NCI-H2107 (cell line): Measurements from ENCODE around the gene HNRNPAB.
"Not testable (repeated sequence)": the region's sequence is repeated elsewhere in the genome, so short reads cannot be mapped to it uniquely, and the experiment has no call there.

Source experiments
- DNase-seq: peaks from one replicate; lab custom pipeline; 2025; lab: John Stamatoyannopoulos, UW

The HNRNPAB gene

DNA sequence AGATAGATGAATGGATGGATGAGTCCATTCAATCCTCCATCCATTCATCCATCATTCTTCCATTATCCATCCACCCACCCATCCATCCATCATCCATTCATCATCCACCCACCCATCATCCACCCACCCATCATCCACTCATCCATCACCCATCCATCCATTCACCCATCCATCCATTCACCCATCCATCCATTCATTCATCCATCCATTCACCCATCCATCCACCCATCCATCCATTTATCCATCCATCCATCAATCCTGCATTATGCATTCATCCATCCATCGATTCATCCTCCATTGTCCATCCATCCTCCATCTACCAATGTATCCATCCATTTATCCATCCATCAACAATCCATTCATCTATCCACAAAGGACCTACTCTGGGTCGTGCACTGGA, 41.1 kb downstream of the HNRNPAB start:
- no peak for DNase-seq

DNA sequence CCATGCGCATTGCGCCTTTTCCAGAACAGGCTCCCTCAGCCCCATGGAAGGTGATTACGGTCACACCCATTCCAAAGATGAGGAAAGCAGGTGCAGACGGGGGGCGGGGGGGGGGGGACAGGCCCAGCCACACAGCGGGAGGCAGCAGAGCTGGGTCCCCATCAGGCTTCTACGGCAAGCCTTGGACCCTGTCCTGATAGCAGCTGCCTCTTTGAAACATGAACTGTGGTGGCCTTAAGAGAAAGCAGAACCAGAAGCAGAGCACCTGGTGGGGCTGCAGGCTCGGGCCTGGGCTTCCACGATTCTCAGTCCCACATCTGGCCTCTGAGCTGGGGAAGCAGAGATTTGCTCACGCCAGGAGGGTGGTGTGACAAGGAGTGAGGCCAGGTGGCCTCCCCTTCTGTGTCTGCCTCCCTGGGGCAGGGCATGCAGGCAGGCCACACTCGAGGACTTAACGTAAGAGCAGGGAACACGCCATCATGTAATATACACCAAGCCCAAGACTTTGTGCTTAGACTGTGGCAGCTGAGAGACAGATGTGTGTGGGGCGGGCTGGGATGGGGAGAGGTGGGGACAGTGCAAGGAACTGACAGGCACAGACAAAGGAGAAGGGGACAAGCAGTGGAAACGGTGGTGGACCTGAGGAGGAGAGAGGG, 42.4 kb downstream of the HNRNPAB start:
- no peak for DNase-seq

DNA sequence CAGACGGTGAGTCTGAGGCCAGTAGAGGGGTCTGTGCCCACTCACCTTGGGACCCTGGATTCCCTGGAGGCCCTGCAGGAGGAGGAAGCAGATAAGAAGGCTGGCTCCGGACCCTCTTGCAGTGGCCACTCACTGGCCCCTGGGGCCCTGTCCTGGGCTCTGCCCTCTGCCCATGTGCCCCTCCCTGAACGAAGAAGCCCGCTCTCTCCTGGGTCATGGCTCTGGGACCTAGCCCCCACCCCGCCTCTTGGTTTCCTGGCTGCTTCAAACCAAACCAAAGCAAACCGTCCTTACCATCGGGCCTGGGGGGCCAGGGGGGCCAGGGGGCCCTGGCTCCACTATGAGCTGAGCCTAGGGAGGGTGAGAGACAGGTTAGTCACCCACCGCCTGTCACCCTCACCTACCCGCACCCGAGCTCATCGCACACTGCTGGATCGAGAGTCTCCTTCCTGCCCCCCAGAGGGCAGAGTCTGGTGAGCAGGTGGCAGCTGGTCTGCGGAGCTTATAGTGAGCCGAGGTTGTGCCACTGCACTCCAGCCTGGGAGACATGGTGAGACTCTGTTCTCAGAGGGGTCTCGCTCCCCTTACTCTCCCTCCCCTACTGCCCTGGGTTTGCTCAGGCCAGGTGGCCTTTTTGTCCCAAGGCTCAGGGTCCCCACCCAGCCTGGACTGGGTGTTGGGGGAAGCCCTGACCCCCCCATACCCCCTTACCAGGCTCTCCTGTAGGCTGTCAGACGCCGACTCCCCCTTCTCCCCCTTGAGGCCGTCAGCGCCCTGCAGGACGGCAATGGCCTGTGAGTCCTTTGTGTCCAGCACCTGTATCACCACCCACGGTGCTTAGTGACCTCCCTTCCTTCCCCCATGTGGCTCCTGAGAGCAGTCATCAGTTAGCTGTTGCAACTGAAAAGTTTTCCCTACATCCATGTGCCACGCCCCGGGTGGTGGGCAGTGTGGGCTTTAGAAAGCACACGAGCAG, 43.4 kb downstream of the HNRNPAB start:
- no peak for DNase-seq

DNA sequence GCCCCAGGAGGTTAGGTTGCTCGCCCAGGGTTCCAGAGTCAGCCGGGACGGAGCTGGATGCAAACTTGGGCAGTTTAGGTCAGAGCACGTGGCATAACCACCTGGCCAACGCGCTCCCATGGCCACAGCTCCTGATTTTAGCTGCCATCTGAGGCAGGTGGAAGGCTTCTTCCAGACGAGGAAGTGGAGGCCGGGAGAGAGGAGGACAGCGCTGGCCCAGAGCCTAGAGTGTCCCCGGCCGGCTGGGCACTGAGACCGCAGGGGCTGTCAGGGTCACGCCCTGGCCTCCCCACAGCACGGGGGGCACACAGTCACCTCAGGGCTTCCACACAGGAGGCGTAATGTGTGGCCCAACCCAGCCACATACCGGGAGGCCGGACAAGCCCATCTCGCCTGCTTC, 44.4 kb downstream of the HNRNPAB start:
- no peak for DNase-seq

DNA sequence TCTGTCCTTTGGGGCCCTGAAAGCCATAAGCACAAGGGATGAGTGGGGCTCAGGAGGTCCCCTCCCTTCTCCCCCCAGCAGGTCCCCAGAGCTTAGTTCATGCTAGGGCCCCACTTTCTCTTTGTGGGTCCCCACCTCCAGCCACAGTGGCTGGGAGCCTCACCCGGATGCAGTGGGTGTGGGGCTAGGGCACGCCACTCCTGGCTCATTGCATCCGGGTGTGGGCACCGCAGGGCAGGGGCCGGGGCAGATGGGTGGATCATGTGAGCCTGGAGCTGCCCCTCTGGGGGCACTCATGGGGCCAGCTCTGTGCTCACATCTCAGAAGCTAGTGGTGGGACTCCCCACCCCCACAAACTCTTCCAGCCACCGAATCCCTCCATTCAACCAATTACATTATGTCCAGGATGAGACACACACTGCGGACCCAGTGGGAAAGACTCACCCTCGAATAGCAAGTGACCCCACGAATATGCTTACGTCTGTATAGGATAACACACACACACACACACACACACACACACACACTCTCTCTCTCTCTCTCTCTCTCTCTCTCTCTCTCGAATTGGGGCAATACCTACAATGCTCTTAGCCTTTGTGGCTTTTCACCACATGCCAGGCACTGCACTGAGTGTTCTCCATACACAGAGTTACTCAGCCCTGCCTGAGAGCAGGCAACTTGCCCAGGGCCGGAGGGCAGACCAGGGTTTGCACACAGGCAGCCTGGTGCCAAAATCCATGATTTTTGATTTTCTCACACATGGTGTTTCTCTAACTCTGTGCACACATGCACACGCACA, 45.1 kb downstream of the HNRNPAB start:
- DNase-seq: no peak

DNA sequence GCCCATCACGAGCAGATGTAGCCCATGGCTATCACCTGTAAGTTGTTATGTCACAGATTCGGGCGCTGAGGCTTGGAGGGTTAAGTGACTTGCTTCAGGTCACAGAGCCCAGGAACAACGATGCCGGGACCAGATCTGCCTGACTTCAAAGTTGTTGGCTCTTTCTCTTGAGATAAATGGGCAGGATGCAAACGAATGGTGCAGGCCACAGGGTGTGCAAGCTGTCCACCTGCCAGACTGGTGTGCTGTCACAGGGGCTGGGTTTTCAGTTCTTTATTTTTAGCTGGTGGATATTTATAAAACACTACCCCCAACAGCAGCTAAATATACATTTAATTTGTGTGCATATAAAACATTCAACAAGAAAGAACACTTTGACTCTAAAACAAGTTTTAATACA, 45.9 kb downstream of the HNRNPAB start:
- no peak for DNase-seq

DNA sequence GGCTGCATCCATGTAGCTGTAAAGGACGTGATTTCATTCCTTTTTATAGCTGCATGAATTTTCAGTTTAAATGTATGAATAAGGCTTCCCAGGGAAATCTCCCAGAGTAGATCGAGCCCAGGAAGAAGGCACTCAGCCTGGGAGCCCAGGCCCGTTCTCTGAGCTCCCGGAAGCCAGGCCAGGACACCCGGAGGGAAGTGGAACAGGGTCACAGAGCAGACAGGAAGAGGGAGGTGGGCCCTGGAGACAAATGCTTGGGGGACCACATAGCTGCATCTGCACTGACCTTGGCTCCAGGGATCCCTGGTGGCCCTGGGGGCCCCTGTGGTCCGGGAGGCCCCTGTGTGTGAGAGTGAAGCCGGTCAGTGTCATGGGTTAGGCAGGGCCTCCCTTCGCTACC, 47.9 kb downstream of the HNRNPAB start:
- DNase-seq: no peak

DNA sequence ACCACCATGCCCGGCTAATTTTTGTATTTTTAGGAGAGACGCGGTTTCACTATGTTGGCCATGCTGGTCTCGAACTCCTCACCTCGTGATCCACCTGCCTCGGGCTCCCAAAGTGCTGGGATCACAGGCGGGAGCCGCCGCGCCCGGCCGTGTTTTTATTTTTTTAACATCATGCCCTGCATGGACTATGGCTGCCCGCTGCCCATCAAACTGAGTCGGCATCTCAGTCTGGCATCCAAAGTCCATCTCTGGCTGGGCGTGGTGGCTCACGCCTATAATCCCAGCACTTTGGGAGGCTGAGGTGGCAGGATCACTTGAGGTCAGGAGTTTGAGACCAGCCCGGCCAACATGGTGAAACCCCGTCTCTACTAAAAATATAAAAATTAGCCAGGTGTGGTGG, 49.3 kb downstream of the HNRNPAB start:
- not testable (repeated sequence) for DNase-seq

DNA sequence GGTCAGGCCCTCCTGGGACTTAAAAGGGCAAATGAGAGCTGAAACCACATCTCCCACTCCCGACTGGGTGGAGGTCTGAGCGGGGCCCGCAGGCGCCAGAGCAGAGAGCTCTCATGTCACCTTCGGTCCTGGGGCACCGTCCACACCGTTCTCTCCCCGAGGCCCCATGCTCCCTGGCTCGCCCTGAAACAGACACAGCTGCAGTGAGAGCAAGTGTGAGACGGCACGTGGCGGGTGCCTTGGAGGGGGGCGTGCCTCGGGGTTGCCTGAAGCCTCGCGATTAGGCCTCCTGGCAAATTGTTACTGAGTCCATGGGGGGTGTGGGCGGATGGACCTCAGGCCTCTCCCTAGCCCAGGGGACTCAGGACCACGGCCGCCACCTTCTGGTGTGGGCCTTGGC, 52.4 kb downstream of the HNRNPAB start:
- no peak for DNase-seq

DNA sequence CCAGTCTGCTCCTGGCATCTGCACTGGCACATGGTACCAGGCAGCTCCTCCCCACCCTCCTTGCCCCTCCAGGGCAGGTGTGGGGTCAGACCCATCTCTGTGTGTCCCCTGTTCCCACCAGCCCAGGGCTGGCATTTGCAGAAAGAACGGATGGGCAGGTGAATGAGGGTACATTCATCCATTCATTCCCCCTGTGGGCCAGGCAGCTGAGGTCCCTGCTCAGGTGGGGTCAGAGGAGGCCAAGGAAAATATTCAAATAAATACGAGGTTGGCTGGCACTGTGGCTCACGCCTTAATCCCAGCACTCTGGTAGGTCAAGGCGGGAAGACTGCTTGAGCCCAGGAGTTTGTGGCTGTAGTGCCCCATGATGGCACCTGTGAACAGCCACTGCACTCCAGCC, 53.3 kb downstream of the HNRNPAB start:
- no peak for DNase-seq

DNA sequence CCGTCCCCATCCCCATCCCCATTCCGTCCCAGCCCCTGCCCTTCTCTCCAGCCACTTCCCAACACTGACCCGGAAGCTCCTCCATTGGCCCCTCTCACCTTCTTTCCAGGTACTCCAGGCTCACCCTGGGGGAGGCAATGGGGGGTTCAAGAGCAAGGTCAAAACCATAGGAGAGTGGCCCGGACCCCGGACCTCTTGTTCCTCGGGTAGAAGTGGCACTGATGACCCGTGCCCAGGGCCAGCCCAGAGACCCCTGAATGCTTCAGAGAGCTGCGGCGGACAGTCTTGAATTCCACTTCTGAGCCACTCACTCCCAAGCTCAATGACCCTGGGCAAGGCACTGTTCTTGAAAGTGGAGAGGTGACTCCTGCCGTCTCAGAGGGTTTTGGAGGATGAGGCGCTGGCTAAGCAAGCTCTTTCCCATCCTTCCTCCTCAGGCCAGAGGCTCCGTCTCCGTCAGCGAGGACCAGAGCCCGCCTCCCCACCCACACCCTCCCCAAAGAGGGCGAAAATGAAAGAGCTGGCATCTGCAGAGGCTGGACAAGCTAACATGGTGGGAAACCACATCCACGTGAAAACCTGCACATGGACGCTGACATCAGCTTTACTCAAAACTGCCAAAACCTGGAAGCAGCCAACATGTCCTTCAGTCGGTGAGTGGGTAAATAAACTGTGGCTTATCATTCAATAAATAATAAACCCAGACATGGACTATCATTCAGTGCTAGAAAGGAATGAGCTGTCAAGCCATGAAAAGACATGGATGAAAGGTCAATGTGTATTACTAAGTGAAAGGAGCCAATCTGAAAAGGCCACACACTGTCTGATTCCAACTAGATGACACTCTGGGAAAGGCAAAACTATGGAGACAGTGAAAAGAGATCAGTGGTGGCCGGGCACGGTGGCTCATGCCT, 55.5 kb downstream of the HNRNPAB start:
- no peak for DNase-seq
